ENCODE results near the gene SLC25A19.
"Not testable (repeated sequence)": the region's sequence is repeated elsewhere in the genome, so short reads cannot be mapped to it uniquely, and the experiment has no call there.

SLC25A19 gene

GRCh38 chr17:75266316-75267152, 22.7 kb downstream of the SLC25A19 start:
- no peak for DNase-seq

- no peak for DNase-seq
Observed at GRCh38 chr17:75265614-75266315, 23.5 kb downstream of the SLC25A19 start.

GRCh38 chr17:75263055-75263454, 26.2 kb downstream of the SLC25A19 start:
- DNase-seq: no peak

- no peak for DNase-seq
Observed at GRCh38 chr17:75262112-75262606, 27.1 kb downstream of the SLC25A19 start.

- peak; percentile 99 for DNase-seq
Observed at GRCh38 chr17:75261336-75262111, 27.7 kb downstream of the SLC25A19 start, which contains the start of the genes GGA3 and MRPS7. TSS of gene GGA3 (minus strand) at chr17:75261606. CDS start at chr17:75261587, 19 bp downstream. TSS of gene MRPS7 (plus strand) at chr17:75261879. CDS start at chr17:75261901, 22 bp downstream.

GRCh38 chr17:75260641-75261335, 28.4 kb downstream of the SLC25A19 start:
- DNase-seq: no peak

- not testable (repeated sequence) for DNase-seq
Observed at GRCh38 chr17:75257228-75257627, 32.0 kb downstream of the SLC25A19 start.

- DNase-seq: not testable (repeated sequence)
Observed at GRCh38 chr17:75255954-75256698, 33.1 kb downstream of the SLC25A19 start.

- DNase-seq: no peak
Observed at GRCh38 chr17:75252039-75252816, 37.0 kb downstream of the SLC25A19 start.

- DNase-seq: no peak
Observed at GRCh38 chr17:75250009-75250471, 39.2 kb downstream of the SLC25A19 start.

GRCh38 chr17:75249564-75249963, 39.7 kb downstream of the SLC25A19 start:
- no peak for DNase-seq

- no peak for DNase-seq
Observed at GRCh38 chr17:75246404-75246803, 42.8 kb downstream of the SLC25A19 start.

GRCh38 chr17:75245011-75245410, 44.2 kb downstream of the SLC25A19 start:
- no peak for DNase-seq

- DNase-seq: no peak
Observed at GRCh38 chr17:75244133-75244866, 44.9 kb downstream of the SLC25A19 start.

- no peak for DNase-seq
Observed at GRCh38 chr17:75242461-75243042, 46.7 kb downstream of the SLC25A19 start.

- DNase-seq: no peak
Observed at GRCh38 chr17:75241996-75242460, 47.2 kb downstream of the SLC25A19 start.

GRCh38 chr17:75241502-75241901, 47.7 kb downstream of the SLC25A19 start:
- DNase-seq: no peak

- no peak for DNase-seq
Observed at GRCh38 chr17:75241143-75241430, 48.1 kb downstream of the SLC25A19 start.

- DNase-seq: peak; percentile 44
Observed at GRCh38 chr17:75240394-75241142, 48.7 kb downstream of the SLC25A19 start.
